GM21447 (cell line): ENCODE data around the gene MSMP.

Experiments
- ATAC-seq: cut with Tn5 transposase; IDR thresholded peaks from one replicate; pipeline ENCODE4 v1.9.1; 2021; ENCODE audit not compliant: unreplicated experiment

Gene MSMP

DNA sequence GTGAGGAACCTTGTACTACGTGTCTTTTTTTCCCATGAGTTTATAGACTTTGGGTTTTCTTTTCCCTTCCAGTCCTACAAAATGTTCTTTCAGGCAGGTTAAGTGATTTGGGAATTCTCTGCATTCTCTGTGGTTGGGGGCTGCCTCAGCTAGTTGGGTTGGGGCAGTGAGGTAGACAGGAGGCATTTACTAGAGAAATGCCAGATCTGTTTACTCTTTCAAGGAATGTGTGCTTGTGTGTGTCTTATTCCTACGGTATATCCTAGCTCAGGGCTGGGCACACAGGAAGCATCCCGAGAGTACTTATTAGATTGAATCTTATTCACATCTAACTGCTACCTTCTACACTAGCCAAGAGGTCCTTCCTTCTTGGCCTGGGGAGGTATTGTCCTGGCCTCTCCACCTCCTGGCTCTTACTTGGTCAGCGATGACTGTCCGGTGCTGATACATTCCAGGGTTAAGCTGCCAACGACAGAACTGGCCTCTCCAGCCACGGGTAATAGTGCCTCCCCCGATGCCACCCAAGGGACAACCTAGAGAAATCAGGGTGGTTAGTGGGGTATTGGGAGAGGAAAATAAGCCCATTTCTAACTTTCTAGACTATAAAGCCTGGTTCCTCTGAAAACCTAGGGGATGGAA is 10.1 kb downstream of the MSMP start:
- ATAC-seq = no peak

DNA sequence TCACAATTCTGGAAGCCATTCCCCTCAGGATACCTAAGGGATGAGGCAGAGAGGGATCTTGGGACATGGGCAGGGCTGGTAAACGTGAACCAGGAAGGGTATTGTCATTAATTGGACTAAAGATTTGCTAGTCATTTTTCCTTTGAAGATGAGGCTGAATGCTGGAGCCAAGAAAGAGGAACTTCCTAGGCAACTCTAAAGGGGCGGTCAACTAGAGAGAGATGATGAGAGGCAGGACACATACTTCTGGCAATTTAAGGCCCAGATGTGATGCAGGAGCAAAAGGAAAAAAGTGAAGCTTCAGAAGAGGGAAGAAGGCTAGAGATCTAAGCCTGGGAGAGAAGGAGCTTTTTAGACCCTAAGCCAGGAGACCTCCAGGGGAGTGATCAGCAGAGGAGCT is 10.6 kb downstream of the MSMP start:
- no peak for ATAC-seq

GRCh38 chr9:35741740-35742139 is 12.3 kb downstream of the MSMP start:
- no peak for ATAC-seq

- ATAC-seq = no peak
These were observed 13.8 kb downstream of the MSMP start for GRCh38 chr9:35740243-35740642.

- ATAC-seq = no peak
These were observed 15.2 kb downstream of the MSMP start for GRCh38 chr9:35738924-35739323.

- no peak for ATAC-seq
These were observed 15.9 kb downstream of the MSMP start for GRCh38 chr9:35738186-35738585.

DNA sequence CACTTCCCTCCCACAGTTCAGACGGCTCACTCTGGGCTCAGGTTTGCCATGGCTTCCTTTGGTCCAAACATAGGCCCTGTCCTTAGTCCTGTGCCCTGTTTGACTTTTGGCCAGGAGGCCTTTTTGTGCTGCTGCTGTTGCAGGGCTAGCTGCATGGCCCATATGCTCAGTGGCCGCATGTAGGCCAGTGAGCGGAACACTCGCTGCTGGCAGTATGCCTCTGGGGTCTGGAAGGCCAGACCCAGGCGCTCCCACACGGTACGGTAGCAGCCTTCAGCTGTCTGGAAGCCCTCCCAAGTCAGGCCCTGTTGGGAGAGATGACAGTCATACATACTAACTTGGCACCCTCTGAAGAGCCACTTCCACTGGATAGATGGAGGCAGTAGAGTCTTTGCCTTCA is 16.9 kb downstream of the MSMP start:
- no peak for ATAC-seq

DNA sequence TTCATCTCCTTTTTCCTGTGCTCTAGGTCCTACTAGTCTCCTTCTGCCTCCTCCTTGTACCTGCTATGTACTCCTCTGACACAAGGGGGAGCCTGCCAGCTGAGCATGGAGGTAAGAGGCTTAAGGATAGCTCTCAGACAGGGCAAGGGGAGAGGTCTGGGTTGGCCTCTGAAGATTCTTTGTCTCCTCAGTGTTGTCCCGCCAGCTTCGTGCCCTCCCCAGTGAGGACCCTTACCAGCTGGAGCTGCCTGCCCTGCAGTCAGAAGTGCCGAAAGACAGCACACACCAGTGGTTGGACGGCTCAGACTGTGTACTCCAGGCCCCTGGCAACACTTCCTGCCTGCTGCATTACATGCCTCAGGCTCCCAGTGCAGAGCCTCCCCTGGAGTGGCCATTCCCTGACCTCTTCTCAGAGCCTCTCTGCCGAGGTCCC is 17.9 kb downstream of the MSMP start:
- no peak for ATAC-seq

DNA sequence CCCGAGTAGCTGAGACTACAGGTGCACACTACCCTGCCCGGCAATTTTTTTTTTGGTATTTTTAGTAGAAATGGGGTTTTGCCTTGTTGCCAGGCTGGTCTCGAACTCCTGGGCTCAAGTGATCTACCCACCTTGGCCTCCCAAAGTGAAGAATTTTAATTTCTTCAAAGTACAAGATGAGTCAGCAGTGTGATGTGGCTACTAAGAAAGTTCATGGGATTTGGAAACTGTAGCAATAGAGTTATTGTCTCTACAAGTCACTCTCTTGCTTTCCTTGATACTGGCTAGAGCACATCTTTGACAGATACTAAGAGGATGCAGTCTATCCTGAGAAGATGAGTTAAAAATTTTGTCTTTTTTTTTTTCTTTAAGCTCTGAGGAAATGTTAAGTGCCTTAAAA is 20.0 kb downstream of the MSMP start:
- ATAC-seq = no peak

DNA sequence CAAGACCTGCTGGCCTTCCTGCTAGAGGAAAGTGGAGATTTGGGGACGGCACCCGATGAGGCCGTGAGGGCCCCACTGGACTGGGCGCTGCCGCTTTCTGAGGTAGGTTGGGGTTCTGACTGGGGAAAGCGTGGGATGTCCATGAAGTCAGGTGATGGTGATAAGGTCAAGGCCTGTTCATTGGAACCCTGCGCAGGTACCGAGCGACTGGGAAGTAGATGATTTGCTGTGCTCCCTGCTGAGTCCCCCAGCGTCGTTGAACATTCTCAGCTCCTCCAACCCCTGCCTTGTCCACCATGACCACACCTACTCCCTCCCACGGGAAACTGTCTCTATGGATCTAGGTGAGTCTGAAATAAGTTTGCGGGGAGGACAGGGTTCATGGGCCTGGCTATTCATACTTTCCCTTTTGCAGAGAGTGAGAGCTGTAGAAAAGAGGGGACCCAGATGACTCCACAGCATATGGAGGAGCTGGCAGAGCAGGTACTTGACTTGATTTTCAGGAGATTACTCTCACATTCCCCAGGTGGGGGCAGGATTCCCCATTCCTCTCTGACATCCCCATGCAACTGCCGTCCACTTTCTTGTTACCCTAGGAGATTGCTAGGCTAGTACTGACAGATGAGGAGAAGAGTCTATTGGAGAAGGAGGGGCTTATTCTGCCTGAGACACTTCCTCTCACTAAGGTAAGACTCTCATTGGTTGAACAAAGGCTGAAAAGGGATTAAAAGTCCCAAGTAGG is 21.1 kb downstream of the MSMP start:
- ATAC-seq = no peak

DNA sequence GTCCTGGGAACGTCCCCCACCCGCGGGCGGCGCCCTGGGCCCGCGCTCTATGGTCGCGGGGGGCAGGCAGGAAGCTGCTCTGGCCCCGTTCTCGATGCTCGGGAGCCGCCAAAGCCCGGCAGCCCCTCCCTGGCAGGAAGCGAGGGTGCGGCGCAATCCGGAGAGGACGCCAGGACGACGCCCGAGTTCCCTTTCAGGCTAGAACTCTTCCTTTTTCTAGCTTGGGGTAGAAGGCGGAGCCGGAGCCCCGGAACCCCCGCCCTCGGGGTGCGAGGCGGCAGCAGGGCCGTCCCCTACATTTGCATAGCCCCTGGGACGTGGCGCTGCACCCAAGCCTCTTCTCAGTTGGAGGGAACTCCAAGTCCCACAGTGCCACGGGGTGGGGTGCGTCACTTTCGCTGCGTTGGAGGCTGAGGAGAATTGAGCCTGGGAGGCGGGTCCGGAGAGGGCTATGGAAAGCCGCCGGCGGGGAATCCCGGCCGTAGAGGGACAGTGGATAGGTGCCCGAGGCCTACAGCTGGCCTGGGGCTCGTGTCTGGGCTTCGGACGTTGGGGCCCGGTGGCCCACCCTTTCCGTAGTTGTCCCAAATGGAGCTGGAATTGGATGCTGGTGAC is 21.8 kb downstream of the MSMP start, which contains the start of the genes CREB3 and TLN1:
TSS of gene CREB3 (plus strand) at position 482 of the 615 bp plus-strand sequence. CDS start at position 589, 107 bp downstream.
TSS of gene TLN1 (minus strand) at position 11 of the 615 bp plus-strand sequence. CDS start 6,501 bp downstream, outside the sequence.
- peak; percentile 71 for ATAC-seq

DNA sequence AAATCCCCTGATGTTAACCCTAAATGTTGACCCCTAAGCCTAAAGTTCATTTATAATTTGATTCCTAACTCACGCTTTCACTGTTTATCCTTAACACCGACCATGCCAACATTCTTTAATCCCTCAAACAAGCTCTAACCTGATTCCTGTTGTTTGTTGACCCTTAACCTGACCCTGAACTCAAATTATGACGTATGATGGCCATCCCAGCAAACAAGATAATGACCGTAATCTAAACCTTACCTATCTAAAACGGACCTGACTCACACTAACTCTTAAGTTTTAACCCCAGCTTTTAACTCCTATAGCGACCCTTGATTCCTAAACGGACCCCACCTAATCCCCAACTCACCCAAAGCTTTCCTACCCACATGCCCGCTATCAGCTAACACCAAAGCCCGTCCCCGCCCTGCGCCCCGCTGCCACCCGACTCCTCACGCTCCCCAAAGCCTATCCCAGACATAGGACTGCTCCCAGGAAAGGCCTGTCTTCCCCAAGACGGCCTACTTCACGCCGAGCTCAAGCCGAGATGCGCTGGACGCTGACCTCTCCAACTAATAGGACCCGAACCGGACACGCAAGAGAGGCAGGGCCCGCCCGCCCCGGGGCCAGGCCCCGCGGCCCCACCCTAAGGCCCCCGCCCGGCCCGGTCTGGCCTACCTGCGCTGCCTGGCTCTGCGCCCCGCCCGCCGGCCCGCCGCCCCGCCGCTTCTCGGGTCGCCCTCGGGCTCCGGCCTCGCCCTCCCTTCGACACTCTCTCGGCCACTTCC is 22.5 kb downstream of the MSMP start:
- ATAC-seq = no peak

DNA sequence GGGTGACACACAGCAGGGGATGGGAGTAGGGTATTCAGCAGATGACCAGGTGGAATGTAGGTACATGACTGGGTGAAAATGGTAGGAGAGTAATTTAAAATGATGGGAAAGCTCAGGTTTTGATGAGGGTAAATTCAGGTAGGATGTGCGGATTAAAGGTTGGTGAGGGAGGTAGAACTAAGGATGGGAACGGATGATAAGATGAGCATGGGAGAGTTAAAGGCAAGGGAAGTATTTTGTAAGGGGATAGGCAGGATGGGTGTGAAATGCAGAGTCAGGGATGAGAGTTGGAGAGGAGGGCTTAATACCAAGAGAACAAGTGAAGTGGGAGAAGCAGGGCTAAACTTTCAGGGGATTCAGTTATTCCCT is 23.6 kb downstream of the MSMP start:
- no peak for ATAC-seq

DNA sequence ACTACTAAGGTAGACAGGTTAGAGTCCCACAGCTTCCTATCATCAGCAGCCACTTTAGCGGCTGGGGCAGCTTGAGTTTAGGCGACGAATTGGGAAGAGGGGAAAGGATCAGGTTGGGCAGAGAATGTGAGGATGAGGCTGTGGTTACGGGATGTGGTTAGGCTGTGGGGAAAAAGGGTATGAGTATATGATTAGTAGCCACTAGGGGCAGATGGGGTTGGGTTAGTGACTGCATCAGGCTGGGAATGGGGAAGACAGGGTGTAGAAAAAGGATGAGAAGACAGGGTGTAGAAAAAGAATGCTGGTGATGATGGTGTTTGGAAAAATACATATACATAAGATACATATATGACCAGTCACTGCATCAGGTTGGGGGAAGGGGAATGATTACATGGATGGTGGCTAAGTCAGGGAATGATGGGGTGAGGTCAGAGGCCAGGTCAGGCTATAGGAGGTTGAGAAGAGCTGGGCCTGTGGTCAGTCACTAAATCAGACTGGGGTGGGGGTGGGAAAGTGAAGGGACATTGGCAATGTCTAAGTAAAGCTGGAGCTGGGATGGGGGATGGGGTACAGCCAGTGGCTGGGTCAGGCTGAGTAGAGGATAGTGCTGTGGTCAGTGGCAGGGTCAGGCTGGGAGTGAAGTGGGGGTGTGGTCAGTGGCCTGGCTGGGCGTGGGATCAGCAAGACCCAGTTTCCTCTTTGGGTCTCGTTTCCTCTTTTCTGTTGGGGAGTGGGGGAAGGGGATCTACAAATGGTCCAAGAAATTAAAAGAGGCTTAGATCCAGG is 24.2 kb downstream of the MSMP start:
- ATAC-seq = no peak

DNA sequence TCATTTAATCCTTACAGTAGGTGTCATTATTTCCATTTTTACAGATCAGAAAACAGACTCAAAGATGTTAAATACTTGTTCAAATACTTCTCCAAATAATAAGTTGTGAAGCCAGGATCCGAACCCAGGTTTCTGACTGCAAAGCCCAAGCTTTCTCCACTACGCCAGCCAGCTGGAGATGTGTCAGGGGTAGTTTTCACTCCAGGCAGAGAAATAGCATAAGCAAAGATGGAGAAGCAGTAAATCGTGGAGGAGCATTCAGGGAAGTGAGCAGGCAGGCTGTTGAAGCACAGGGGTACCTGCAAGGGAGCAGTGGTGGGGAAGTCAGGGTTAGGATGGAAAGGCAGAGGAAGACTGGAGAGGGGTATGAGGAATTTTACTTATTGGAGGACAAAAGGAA is 25.0 kb downstream of the MSMP start:
- no peak for ATAC-seq

DNA sequence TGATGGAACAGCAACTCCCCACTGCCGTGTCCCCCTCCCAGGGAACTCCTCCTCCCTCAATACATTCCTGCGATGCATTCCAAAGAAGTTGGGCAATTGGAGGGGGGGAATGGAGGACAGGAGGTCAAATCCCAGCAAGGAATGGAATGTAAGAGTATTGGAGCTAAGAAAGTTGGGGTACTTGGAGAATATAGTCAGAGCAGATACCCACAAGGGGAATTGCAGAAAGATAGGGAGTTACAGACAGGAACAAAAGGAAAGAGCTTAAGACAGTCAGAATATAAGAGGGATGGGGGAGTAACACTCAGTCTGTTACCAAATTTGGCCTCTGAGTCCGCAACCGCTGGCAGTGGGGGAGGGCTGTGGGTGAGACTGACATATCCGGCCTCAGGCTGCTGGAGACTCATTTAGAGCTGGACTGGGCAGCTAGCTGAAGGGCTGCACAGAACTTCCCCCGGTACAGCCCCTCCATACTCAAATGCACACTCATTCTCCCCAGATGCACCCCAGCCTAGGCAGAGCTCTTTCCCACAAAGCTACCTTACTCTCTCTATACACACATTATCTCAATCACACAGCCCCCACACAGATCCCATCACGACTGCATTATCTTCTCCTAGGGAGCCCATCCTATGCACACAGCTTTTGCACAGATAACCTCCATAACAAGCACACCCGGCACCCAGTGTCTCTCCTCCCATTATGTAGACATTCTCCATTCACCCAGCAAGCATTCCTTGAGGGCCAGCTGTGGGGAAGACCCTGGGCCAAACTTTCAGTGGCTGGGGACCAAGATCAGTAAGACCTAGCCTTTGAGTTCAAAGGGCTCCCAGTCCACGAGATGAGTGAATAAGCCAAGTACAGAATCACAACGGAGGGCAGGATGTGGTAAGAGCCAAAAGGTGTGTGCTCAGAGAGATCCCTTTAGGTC is 25.8 kb downstream of the MSMP start:
- peak; percentile 20 for ATAC-seq

DNA sequence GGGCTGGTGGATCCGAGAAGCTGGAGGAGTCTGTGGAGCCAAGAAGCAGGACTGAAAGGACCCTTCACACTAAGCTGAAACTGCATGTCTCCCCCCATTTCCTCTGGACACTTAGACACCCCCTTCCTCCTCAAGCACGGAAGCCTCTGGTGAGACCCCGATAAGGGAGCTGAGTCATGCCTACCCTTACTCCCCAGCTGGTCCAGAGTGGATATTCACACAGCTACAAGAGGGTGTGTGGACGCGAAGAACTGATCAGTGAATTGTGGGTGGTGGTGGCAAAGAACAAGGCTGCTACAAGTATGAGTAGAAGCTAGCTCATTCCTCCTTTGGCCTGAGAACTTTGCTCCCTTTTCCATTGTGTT is 26.4 kb downstream of the MSMP start:
- ATAC-seq = no peak

DNA sequence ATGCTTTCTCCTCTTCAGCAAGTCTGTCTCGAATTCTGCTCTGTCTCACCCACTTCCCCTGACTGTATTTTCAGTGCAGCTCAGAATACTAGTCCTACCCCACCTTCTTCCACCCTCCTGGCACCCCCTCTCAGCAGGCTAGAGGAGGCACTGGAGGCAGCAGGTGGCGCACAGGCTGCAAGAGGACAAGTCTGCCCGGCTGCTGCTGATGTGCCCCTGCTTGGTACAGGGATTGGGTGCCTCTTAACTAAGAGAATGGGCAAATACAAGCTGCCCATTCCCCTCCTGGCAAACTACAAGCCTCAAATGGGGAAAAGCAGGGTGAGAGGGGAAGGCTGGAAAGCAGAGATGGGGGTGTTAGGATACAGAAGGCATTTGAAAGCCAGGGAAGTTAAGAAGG is 27.1 kb downstream of the MSMP start:
- no peak for ATAC-seq

DNA sequence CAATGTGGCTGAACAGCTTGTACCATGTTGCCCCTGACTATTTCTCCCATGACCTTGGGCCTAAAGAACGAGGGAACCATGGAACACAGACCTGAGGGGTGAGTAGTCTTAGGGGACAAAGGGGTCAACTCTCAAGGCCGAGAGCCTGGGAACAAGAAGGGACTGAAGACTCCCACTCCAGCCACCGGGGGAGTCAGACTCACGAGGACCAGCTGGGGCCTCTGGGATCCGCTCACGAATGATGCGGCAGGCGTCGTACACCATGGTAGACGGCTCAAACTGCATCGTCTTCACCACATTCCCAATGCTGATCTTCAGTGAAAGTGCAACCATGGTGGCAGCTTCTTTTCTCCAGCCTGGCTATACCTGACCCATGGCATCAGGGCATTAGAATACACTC is 28.7 kb downstream of the MSMP start:
- no peak for ATAC-seq

GRCh38 chr9:35723908-35724307 is 30.2 kb downstream of the MSMP start:
- ATAC-seq = no peak
